GM12874 (cell line): ENCODE data around the gene NKAPL.

Experiments
- CTCF ChIP-seq: IDR thresholded peaks from 2 replicates; pipeline ENCODE4 v1.5.1; 2011; ENCODE audit warnings: low read depth, mild to moderate bottlenecking, control low read depth, low read length, moderate library complexity; ENCODE audit not compliant: insufficient read depth

Gene NKAPL

GRCh38 chr6:28218312-28219248, 40.5 kb upstream of the NKAPL start:
- no peak for TF ChIP-seq CTCF

- TF ChIP-seq CTCF = no peak
Measured at GRCh38 chr6:28220257-28221133, 38.6 kb upstream of the NKAPL start.

GRCh38 chr6:28224131-28225055, 34.7 kb upstream of the NKAPL start:
- TF ChIP-seq CTCF = no peak

GRCh38 chr6:28225056-28225834, 33.9 kb upstream of the NKAPL start, which contains the start of gene ZSCAN9:
Gene ZSCAN9, plus strand, starts transcription at chr6:28225275. Its CDS starts 1,810 bp downstream, at chr6:28227085.
- no peak for TF ChIP-seq CTCF

- TF ChIP-seq CTCF = no peak
Measured at GRCh38 chr6:28226460-28226859, 32.6 kb upstream of the NKAPL start.

- no peak for TF ChIP-seq CTCF
Measured at GRCh38 chr6:28232785-28233184, 26.3 kb upstream of the NKAPL start.
